Measurements from ENCODE around the gene FOXE1.

FOXE1 gene

DNA sequence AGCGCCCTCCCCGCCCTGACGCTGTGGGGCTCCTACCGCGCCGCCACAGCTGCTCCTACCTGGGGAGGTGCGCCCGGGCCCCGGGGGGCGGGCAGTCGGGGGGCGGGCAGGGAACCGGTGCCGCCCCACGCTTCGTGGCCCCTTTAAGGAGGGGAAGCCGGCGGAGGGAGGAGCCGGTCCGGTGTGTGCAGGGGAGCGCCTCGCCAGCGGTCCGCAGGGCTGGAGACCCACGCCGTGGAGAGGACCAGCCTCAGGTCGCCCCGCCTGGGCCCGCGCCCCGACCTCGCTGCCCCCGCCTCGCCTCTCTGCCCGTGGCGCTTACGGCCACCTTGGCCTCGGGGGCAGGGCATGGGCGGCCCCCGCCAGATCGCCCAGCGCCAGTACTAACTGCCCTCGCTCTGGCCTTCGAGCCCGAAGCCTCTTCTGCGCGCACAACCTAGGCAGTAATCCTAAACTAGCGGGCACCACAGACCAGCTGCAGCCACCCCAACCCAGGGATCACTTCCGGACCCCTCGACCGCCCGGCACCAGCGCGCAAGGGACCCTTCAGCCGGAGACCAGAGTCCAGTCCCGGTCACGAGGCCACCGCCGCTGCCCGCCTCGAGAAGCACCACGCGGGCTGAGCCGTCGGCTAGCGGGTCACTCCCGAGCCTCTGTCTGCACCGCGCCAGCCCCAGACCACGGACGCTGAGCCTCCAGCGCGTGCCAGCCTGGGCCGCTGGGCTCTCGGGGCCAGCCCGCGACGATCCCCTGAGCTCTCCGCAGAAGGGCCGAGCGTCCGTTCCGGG lies at the start of gene FOXE1:
TSS of gene FOXE1 (plus strand) at position 171 of the 788 bp plus-strand sequence. CDS start 689 bp downstream, outside the sequence.
- DNase-seq (ENCODE audit: extremely low read depth, low read depth), result no peak

DNA sequence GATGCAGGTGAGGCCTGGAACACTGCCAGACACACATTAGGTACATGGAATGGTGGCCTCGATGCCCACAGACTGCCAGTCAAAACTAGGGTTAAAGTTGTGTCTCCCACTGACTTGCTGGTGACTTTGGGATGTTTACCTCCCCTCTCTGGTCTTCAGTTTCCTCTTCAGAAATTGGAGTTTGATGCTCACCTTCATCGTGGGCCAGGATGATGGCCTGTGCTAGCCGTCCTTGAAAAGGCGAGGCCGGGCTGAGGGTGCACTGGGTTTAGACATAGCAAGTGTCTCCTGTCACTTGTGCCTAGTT lies 49.0 kb upstream of the FOXE1 start:
- TF ChIP-seq, protein P1, sequence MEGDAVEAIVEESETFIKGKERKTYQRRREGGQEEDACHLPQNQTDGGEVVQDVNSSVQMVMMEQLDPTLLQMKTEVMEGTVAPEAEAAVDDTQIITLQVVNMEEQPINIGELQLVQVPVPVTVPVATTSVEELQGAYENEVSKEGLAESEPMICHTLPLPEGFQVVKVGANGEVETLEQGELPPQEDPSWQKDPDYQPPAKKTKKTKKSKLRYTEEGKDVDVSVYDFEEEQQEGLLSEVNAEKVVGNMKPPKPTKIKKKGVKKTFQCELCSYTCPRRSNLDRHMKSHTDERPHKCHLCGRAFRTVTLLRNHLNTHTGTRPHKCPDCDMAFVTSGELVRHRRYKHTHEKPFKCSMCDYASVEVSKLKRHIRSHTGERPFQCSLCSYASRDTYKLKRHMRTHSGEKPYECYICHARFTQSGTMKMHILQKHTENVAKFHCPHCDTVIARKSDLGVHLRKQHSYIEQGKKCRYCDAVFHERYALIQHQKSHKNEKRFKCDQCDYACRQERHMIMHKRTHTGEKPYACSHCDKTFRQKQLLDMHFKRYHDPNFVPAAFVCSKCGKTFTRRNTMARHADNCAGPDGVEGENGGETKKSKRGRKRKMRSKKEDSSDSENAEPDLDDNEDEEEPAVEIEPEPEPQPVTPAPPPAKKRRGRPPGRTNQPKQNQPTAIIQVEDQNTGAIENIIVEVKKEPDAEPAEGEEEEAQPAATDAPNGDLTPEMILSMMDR (IDR thresholded peaks at IDR 0.05; ENCODE audit: low read depth, low read length), result no peak
- DNase-seq (ENCODE audit: extremely low read depth, low read depth), result no peak

More for the DNA sequence above, at the start of gene FOXE1:
- TF ChIP-seq, protein P1 (IDR thresholded peaks at IDR 0.05; ENCODE audit: low read depth, low read length), result no peak

DNA sequence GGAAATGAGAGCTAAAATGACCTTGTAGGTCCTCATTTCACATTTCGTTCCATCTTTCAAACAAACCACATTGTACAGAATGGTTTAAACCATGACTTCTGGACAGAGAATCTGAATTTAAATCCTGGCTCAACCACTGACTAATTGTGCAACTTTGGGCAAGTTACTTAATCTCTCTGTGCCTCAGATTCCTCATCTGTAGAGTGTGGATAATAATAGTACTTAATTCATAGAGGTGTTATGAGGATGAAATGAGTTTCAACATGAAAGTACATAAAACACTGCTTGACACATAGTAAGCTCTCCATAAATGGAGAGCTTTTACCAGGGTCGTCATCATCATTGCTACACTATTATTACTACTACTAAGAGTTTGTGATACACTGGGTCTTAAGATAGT lies 46.3 kb upstream of the FOXE1 start:
- DNase-seq (ENCODE audit: extremely low read depth, low read depth), result no peak
- TF ChIP-seq, protein P1 (IDR thresholded peaks at IDR 0.05; ENCODE audit: low read depth, low read length), result no peak

DNA sequence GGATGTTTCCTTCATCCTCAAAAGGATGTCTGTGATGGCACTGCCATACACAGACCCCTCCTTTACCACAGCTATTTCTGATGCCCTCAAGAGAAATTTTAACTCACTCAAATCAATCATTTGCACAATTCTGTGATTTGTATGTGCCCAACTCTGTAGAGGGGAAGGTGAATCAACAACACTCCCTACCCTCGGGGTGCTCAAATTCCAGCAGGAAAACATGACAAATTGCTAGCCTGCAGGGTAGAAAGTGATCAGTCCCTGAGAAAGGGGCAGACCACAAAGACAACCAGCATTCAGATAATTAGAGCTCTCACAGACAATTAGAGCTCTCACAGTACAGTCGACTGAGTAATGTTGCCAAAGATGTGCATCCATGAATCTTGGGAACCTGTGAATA lies 45.3 kb upstream of the FOXE1 start:
- TF ChIP-seq, protein P1 (IDR thresholded peaks at IDR 0.05; ENCODE audit: low read depth, low read length), result no peak
- DNase-seq (ENCODE audit: extremely low read depth, low read depth), result no peak

DNA sequence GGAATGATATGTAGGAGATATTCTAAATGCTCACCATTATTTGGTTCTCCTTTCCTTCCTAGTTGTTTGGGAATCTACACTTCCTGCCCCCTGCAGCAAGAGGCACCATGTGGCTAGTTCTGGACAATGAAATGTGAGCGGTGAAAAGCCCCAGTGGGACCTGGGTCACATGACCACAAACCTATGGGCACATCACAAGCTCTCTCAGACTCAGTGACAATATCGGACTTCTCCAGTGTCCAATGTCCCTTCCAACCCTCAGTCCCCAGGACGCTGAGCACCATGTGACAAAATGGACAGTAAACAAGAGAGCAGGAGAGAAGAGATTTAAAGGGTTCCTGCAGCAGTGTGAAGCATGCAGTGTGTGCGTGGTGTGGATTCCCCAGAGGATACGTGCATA lies 44.6 kb upstream of the FOXE1 start:
- no peak for DNase-seq (ENCODE audit: extremely low read depth, low read depth)
- TF ChIP-seq, protein P1 (IDR thresholded peaks at IDR 0.05; ENCODE audit: low read depth, low read length), result no peak

DNA sequence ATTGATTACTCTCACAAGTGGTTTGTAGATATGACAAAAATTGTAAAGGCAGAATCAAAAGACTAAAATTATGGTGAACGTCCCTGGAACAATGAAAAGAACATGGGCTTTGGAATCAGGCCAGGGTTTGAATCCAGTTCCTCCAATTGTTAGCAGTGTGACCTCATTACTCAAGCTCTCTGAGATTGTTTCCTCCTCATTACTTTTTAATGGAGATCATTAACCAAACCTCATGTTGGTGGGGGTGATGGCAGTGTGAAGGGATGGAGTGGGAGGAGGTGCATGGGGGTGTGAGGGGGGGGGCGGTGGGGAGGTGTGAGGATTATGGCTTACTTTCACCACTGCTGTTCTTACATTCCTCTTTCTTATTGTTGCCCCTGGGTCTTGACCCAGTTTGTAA lies 44.1 kb upstream of the FOXE1 start:
- TF ChIP-seq, protein P1 (IDR thresholded peaks at IDR 0.05; ENCODE audit: low read depth, low read length), result no peak
- DNase-seq (ENCODE audit: extremely low read depth, low read depth), result no peak

DNA sequence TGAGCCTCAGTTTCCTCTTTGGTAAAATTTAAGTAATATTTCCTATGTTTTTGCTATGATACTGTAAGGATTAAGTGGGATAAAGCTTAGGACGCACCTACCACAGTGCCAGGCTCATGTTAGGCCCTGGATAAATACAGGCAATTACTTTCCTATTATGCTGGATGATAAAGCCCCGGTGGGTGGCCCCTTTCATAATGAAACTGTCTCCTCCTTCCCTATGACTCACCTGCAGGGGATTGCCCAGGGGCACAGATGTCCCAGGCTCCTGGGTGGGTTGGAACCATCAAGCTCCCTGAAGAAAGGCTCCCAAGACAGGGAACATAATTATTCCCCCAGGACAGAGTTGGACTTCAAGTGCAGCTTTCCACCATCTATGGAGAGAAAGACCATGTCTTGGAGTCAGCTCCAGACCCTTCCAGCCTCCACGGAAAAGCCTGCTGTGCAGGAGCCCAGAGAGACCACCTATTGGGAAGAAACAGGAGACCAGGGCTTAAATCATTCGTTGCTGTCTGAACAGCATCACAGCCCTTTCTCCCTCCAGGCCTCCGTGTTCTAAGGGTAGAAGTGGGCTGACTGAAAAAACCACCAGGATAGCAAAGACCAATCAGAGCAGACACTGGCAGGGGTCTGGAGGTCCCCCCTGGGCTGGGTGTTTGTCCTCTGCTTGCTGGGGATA lies 43.2 kb upstream of the FOXE1 start:
- DNase-seq (ENCODE audit: extremely low read depth, low read depth), result no peak
- TF ChIP-seq, protein P1 (IDR thresholded peaks at IDR 0.05; ENCODE audit: low read depth, low read length), result no peak
